Right ventricle myocardium superior (tissue), 1 donor: ENCODE data around the gene PHF10. TPM values are rescaled to one million over a fixed set of nuclear protein-coding genes. Genes with fewer than 3 reads are reported as not detected.
"Not testable (repeated sequence)": the region's sequence is repeated elsewhere in the genome, so short reads cannot be mapped to it uniquely, and the experiment has no call there.

Experiments
- ATAC-seq: fragments of 200-7000 bp; cut with Tn5 transposase; one replicate; pipeline ENCODE4 v1.9.1; 2020; ENCODE audit warnings: mild to moderate bottlenecking; ENCODE audit not compliant: poor library complexity
- DNase-seq: peaks from one replicate; pipeline ENCODE4 v3.0.0-alpha.2; 2020
- intact Hi-C: fragments of 100-400 bp; cut with DNase I; formaldehyde crosslinking; loops from one replicate; pipeline ENCODE4 v1.11.2; 2022
- total RNA-seq: library from RNA; stranded (reverse); fragmentation: NEBNext Ultra II Directional; extraction: Animal tissue kit (Norgen Biotek cat#: 25700); gene quantifications from one replicate; pipeline ENCODE4 v1.2.1, GENCODE V29; 2021
- donor health status: DM: no; HTN: yes; CAD: no; lungs with severe emphysema.

Gene PHF10
- total RNA-seq, 1 donor from 2014 or later, result 53.7 TPM

DNA sequence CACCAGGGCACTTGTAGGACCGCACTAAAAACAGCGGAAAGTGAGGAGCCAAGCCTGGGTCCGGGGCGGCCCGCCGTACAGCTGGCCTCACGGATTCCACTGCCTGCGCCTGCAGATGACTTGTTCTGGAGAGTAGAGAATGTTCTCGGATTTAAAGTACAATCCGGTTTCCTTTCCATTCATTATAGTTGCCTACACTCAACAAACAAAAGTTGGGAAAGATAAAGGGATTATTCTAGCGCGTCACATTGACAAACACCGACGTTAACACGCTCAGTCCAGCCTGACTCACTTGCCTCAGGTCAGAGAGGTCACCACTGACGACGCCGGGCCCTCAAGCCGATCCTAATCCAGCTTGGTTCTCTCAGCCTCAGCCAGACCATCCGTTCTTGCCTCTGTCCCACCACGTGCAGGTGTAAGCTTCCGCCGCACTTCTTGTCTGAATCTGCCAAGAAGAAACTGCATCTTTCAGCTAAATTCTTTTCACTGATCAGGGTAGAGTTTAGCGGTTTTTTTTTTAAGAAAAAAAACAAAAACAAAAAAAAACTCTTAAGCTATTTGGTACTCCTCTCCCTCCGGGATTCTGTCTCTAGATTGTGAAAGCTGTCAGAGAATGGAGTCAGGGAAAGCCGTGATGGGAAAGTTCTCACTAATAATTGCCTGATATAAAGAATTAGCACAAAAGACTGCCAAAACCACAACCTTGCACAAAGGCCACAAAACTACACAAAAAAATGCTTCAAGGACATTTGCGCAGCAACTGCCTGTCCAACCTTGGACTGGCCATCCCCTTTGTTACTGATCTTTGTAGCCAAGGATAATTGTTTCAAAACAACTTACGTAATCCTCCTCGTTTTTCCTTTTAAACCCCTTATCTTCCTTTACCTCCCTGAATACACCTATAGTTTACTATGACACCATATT, 1.1 kb upstream of the PHF10 start:
- ATAC-seq (peak; percentile 28), DNase-seq (peak; percentile 56)
- intact Hi-C loops, result no loop called here

DNA sequence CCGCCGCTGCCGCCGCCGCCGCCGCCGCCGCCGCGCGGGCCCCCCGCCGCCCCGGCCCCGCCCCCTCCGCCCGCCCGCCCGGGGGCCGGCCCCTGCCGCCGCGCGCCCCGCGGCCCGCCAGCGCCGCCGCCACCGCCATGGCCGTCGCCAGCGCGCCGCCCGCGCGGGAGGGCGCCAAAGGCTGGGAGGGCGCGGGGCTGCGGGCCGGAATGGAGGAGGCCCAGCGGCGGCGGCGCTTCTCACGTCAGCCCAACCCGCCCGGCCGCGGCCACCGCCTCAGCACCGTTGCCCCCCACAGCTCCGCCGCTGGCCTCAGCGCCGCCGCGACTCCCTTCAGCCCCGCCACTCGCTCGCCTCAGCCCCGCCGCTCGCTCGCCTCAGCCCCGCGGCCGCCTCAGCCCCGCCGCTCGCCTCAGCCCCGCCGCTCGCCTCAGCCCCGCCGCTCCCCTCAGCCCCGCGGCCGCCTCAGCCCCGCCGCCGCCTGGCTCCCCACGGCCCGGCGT, 258 bp downstream of the PHF10 start:
- ATAC-seq, result peak; percentile 32
- intact Hi-C loops, result no loop called here

DNA sequence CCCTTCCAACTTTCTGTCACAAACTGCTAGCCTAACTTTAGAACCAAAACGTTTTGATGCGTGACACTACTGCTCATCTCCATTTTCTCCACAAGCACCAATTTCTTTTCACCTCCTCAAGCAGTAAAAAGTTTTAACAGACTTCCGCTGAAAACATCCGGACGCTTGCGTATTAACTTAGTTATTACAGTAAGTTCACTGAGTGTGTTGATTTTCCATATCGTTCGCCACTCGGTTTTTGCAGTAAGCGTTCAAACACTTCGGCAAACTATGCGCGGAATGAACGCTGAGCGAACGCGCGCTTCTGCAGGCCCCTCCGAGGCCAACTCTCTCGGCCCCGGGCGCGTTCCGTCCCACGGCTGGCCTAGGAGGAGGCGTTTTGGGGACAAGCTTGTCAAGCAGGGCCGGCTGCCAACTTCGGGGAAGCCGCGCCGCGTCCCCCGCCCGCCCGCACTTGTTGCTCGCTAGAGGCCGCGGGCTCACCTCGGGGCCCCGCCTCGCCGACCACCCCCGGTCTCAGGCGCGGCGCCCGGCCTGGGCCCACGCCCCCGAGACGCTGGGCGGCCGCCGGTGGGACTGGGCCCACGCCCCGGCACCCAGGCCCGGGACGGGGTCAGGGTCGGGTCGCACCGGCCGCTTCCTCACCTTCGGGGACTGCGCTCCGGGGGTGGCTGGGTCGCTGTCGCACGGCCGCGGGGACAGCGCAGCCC, 945 bp downstream of the PHF10 start:
- peak; percentile 89 for DNase-seq
- ATAC-seq, result peak; percentile 86
- intact Hi-C loops, result no loop called here

More for the DNA sequence above, 258 bp downstream of the PHF10 start:
- peak; percentile 67 for DNase-seq

GRCh38 chr6:169722362-169723199, 1.7 kb downstream of the PHF10 start:
- intact Hi-C loops, result no loop called here
- DNase-seq (peak; percentile 66), ATAC-seq (peak; percentile 71)

GRCh38 chr6:169720207-169720855, 4.0 kb downstream of the PHF10 start:
- no peak for ATAC-seq
- intact Hi-C loops, result no loop called here
- DNase-seq, result no peak

DNA sequence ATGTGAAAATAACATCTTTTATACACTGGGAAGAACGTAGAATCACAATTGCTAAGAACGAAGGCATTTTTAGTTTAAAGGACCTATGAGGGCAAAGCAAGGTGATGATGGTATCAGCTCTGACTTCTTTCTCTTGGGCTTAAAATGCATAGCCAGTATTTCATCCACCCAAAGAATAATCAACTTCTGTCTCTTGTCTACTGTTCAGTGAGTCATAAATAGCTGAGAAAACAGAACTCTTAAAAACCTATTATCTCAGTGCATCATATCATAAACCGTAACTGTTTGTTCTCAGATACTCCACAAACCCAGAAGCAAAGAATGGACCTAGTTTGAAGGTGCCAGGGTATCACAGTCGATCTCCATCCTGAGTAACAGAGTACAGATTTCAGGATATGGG, 5.2 kb downstream of the PHF10 start:
- no peak for ATAC-seq
- no peak for DNase-seq
- intact Hi-C loops, result no loop called here

- intact Hi-C loops, result no loop called here
- no peak for DNase-seq
- no peak for ATAC-seq
These were observed 9.7 kb downstream of the PHF10 start for GRCh38 chr6:169714595-169714994.

DNA sequence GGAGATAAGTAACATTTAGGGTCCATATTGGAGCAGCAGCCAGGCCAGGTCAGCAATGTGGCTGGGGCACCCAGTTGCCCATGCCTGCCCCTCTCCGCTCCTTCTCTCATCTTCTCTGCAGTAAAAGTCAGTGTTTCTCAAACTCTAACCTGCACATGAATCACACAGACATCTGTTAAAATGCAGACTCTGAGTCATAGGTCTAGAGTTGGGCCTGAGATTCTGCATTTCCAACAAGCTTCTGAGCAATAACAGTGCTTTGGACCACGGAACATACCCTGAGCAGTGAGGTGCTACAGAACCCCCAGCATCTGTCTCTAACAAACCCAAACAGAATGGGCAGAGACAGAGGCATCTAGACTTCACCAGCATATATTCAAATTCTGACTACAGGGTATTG, 10.1 kb downstream of the PHF10 start:
- DNase-seq, result no peak
- no peak for ATAC-seq
- intact Hi-C loops, result no loop called here

DNA sequence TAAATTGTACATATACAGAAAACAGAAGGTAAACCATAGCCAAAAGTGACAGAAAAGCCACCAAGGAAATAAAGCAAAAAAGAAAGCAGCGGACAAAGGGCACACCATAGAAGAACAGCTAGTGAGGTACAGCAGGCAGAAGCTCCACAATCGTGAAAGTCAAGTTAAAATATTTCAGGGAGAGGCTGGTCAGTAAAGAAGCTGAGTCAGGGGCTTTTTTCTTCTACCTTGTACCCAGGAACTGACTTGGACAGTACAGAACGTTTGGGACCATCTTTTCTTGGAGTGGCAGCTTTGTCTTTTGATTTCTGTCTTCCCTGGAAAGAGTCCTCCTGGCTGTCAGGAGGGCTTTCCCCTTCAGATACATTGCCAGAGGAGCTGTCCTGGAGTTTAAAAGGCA, 14.3 kb downstream of the PHF10 start:
- no peak for ATAC-seq
- DNase-seq, result no peak
- intact Hi-C loops, result no loop called here

DNA sequence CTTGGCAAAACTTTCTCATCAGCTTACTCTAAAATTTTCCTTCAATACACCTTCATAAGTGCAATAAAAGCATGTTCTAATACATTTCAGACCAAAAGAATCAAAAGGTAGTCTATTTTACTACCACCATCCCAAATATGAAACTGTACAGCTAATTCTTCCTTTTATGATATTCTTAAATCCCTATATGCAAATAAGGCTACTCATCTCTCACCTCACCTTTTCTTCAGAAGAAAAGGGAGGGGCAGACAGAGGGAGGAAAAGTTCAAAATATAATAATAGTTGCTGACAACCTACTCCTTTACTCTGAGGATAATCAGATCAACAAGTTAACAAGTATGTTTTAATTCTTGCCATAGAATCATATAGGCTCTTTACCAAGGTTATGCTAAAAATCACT, 15.0 kb downstream of the PHF10 start:
- DNase-seq, result no peak
- no peak for ATAC-seq
- intact Hi-C loops, result no loop called here

DNA sequence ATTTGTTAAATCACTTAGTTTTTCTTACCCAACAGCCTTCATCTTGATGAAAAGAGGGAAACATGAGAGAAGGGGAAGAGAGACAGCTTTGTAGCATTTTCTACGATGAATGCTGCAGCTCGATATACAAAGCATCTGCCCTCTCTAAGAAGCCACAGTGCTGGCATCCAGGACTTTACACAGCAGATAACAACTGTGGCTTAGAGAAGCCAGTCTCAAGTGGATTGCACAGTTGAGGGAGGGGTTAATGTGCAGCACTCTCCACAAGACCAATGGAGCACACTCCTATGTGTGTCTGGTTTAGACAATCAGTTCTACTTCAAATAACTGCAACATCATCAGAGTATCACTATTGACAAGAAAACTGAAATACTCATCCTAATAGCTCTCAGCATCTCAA, 16.5 kb downstream of the PHF10 start:
- no peak for ATAC-seq
- intact Hi-C loops, result no loop called here

GRCh38 chr6:169702840-169703246, 21.5 kb downstream of the PHF10 start:
- intact Hi-C loops, result no loop called here
- ATAC-seq, result no peak
- DNase-seq, result no peak

More for the DNA sequence above, 16.5 kb downstream of the PHF10 start:
- no peak for DNase-seq

- peak; percentile 98 for DNase-seq
- intact Hi-C loops, result no loop called here
- peak; percentile 99 for ATAC-seq
These were observed 22.1 kb downstream of the PHF10 start, which contains the start of the genes C6orf120 and WDR27 for GRCh38 chr6:169701954-169702839. TSS of gene C6orf120 (plus strand) at chr6:169702126. CDS start at chr6:169702460, 334 bp downstream. TSS of gene WDR27 (minus strand) at chr6:169702029. CDS start at chr6:169689005, 13,024 bp downstream.

DNA sequence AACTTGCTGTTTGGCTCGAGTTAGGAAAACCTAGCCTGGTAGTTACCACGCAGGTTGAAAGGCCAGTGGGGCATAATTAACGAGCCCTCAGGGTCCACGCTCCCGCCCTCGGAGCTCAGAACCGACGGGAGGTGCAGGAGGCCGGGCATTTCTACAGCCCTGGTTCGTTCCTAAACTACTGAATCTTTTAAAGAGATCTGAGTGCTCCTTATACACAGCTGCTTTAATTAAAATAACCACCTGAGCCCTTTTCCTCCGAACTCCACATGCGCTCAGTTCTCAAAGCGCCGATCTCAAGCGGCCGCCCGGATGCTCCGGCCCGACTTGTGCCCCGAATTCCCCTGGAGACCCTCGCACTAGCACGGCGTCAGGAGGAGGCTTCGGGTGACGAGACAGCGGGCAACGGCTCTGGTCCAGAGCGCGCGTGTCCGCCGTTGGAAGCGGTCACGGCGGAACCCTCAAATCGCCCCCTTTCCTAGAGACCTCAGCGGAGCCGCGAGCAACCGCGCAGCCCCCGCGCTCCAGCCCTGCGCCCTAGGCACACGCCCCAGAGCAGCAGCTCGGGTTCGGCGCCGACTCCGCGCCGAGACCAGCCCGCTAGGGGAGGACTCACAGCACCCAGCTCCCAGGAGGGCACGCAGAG, 22.9 kb downstream of the PHF10 start:
- no peak for DNase-seq
- peak; percentile 11 for ATAC-seq
- intact Hi-C loops, result no loop called here

DNA sequence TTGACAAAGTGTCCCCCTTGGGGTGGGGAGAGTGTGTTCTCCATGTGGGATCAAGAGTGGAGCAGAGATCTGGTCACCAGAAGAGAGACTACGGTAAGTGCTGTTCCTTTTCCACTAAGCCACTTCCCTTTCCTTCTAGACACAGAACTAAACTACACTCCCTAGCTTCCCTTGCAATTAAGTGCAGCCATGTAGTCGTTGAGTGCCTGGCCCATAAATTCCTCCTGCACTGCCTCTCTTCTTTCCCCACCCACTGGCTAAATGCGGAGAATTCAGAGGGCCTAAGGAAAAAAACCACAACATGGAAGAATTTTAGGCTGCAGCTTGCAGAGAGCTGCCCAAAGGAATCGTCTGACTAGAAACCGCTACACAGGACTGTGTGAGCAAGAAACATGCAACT, 24.0 kb downstream of the PHF10 start:
- intact Hi-C loops, result no loop called here
- ATAC-seq, result no peak

DNA sequence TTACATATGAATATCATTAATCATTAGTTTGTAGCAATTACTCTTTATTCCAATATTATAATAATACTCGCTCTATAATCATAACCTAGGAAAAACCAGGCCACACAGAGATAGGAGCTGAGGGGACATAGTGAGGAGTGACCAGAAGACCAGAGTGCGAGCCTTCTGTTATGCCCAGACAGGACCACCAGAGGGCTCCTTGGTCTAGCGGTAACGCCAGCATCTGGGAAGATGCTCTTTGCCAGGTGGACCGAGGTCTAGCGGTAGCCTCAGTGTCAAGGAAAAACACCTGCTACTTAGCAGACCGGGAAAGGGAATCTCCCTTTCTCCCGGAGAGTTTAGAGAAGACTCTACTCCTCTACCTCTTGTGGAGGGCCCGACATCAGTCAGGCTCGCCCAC, 27.2 kb downstream of the PHF10 start:
- intact Hi-C loops, result not testable (repeated sequence)

More for the DNA sequence above, 24.0 kb downstream of the PHF10 start:
- no peak for DNase-seq

GRCh38 chr6:169695131-169695530, 29.2 kb downstream of the PHF10 start:
- intact Hi-C loops, result no loop called here
- no peak for DNase-seq
- no peak for ATAC-seq

More for the DNA sequence above, 27.2 kb downstream of the PHF10 start:
- not testable (repeated sequence) for ATAC-seq
- peak; percentile 43 for DNase-seq
